22Rv1 (cell line): Measurements from ENCODE around the gene RAPGEF4.

Source experiments
- H3K27ac ChIP-seq: fragments of 450-650 bp; 2 replicates; pipeline ENCODE4 v1.5.1; 2017
- CTCF ChIP-seq: fragments of 450-650 bp; IDR thresholded peaks from 2 replicates; pipeline ENCODE4 v1.5.1; 2017; ENCODE audit warnings: mild to moderate bottlenecking
- ZFX ChIP-seq: fragments of 450-650 bp; IDR thresholded peaks from 2 replicates; pipeline ENCODE4 v1.6.1; 2017; ENCODE audit warnings: antibody characterized with exemption, borderline replicate concordance

RAPGEF4 gene

GRCh38 chr2:173048522-173048896 is 312.9 kb downstream of the RAPGEF4 start:
- no peak overlapping the region for H3K27ac ChIP-seq
- TF ChIP-seq CTCF (no peak), ZFX (no peak)

GRCh38 chr2:173048897-173049661 is 313.4 kb downstream of the RAPGEF4 start:
- TF ChIP-seq CTCF: no peak
- TF ChIP-seq ZFX: no peak

GRCh38 chr2:173049831-173050230 is 314.2 kb downstream of the RAPGEF4 start:
- TF ChIP-seq ZFX (no peak), CTCF (no peak)
- H3K27ac ChIP-seq: no peak overlapping the region

More at GRCh38 chr2:173048897-173049661, 313.4 kb downstream of the RAPGEF4 start:
- no peak overlapping the region for H3K27ac ChIP-seq

GRCh38 chr2:173050684-173051083 is 315.0 kb downstream of the RAPGEF4 start:
- TF ChIP-seq CTCF: no peak
- TF ChIP-seq ZFX: no peak
- H3K27ac ChIP-seq: no peak overlapping the region

GRCh38 chr2:173051463-173052215 is 316.0 kb downstream of the RAPGEF4 start:
- TF ChIP-seq ZFX: no peak
- TF ChIP-seq CTCF: no peak
- no peak overlapping the region for H3K27ac ChIP-seq

GRCh38 chr2:173053043-173053699 is 317.5 kb downstream of the RAPGEF4 start:
- H3K27ac ChIP-seq: no peak overlapping the region
- TF ChIP-seq ZFX: no peak
- no peak for TF ChIP-seq CTCF
